B cell (primary cell): ENCODE data around the gene MFSD12. TPM values are rescaled to one million over a fixed set of nuclear protein-coding genes. Genes with fewer than 3 reads are reported as not detected.

ENCODE experiments used
- ATAC-seq: fragments of 200-7000 bp; cut with Tn5 transposase; one replicate; pipeline ENCODE4 v1.10.0; 2021; ENCODE audit warnings: low read depth, mild to moderate bottlenecking, moderate number of reproducible peaks, moderate library complexity
- CTCF ChIA-PET: fragments of 350-600 bp; sonication (Branson Sonifier 250); formaldehyde crosslinking; loops from one replicate; lab custom pipeline; 2021; ENCODE audit warnings: antibody characterized with exemption, inconsistent platforms; lab: Charles Lee
- POLR2A ChIA-PET: fragments of 350-600 bp; sonication (Branson Sonifier 250); formaldehyde crosslinking; loops from one replicate; lab custom pipeline; 2021; ENCODE audit warnings: antibody characterized with exemption; lab: Charles Lee
- DNase-seq: peaks from one replicate; pipeline ENCODE4 v3.0.0; 2013
- H2AFZ ChIP-seq: 2 replicates; pipeline ENCODE4 v1.6.1; 2012; ENCODE audit warnings: mild to moderate bottlenecking, low read depth, low read length; ENCODE audit not compliant: insufficient read depth, poor library complexity, severe bottlenecking
- H3K27ac ChIP-seq, 2 donors: 1 replicate in 1 of 2; 2 replicates in 1 of 2; pipeline ENCODE4 v1.5.1; 2012 to 2013; ENCODE audit warnings: low read length in 2 of 2, mild to moderate bottlenecking in 2 of 2, moderate library complexity in 1 of 2
- H3K27me3 ChIP-seq, 4 experiments: fragments of 200-600 bp in 1 of 4; sonication (generic) in 1 of 4; replicated peaks in 1 of 4; 1 replicate in 2 of 4; 2 replicates in 2 of 4; pipeline versions ENCODE4 v1.6.1 to v1.7.0; 2013 to 2016; ENCODE audit warnings: low read length in 3 of 4, mild to moderate bottlenecking in 2 of 4, mixed read lengths in 1 of 4, moderate library complexity in 1 of 4; ENCODE audit not compliant: insufficient read depth in 4 of 4, control insufficient read depth in 3 of 4; ENCODE audit errors: control extremely low read depth in 1 of 4
- H3K36me3 ChIP-seq, 2 experiments: replicated peaks in 1 of 2; 1 replicate in 1 of 2; 2 replicates in 1 of 2; pipeline versions ENCODE4 v1.6.1 to v1.7.1; 2013; ENCODE audit warnings: low read length in 1 of 2; ENCODE audit not compliant: insufficient read depth in 2 of 2, control insufficient read depth in 1 of 2; ENCODE audit errors: control extremely low read depth in 1 of 2, extremely low read depth in 1 of 2
- H3K4me1 ChIP-seq, 2 donors: fragments of 200-600 bp in 1 of 2; sonication (generic) in 1 of 2; 1 replicate in 1 of 2; 2 replicates in 1 of 2; pipeline versions ENCODE4 v1.5.1 to v1.6.1; 2013 to 2017; ENCODE audit warnings: low read length in 2 of 2; ENCODE audit not compliant: control insufficient read depth in 2 of 2, insufficient read depth in 2 of 2
- H3K4me2 ChIP-seq: replicated peaks from 2 replicates; pipeline ENCODE3; 2012; ENCODE audit warnings: mild to moderate bottlenecking, low read depth, low read length; ENCODE audit not compliant: poor library complexity, severe bottlenecking
- H3K4me3 ChIP-seq, 5 experiments: fragments of 200-600 bp in 1 of 5; sonication (generic) in 1 of 5; 1 replicate in 3 of 5; 2 replicates in 2 of 5; pipeline versions ENCODE4 v1.5.1 to v1.7.0; 2011 to 2016; ENCODE audit warnings: low read length in 4 of 5, mild to moderate bottlenecking in 4 of 5, low read depth in 2 of 5, control low read depth in 1 of 5, moderate library complexity in 1 of 5; ENCODE audit not compliant: insufficient read depth in 1 of 5; ENCODE audit errors: control extremely low read depth in 1 of 5, extremely low read depth in 1 of 5
- H3K79me2 ChIP-seq: fragments of 200-600 bp; sonication (generic); one replicate; pipeline ENCODE4 v1.6.0; 2016; ENCODE audit warnings: low read length; ENCODE audit not compliant: control insufficient read depth, insufficient read depth
- H3K9ac ChIP-seq: fragments of 200-600 bp; sonication (generic); 2 replicates; pipeline ENCODE4 v1.6.1; 2017; ENCODE audit warnings: mild to moderate bottlenecking, low read length, moderate library complexity
- H3K9me3 ChIP-seq, 3 donors: one replicate each; pipeline versions ENCODE4 v1.6.1 to v1.7.1; 2013; ENCODE audit warnings: low read length in 2 of 3; ENCODE audit not compliant: control insufficient read depth in 2 of 3, insufficient read depth in 1 of 3; ENCODE audit errors: control extremely low read depth in 1 of 3
- H4K20me1 ChIP-seq: 2 replicates; pipeline ENCODE4 v1.6.0; 2012; ENCODE audit warnings: mild to moderate bottlenecking, low read length; ENCODE audit not compliant: insufficient read depth, control insufficient read depth, poor library complexity, severe bottlenecking
- H3K27ac Mint-ChIP-seq: one replicate; pipeline ENCODE4 v1.8.0; 2021; ENCODE audit warnings: mixed read lengths
- H3K27me3 Mint-ChIP-seq: one replicate; pipeline ENCODE4 v1.8.0; 2021; ENCODE audit warnings: mixed read lengths
- H3K4me1 Mint-ChIP-seq: one replicate; pipeline ENCODE4 v1.8.0; 2021; ENCODE audit warnings: mixed read lengths
- H3K4me3 Mint-ChIP-seq: one replicate; pipeline ENCODE4 v1.8.0; 2021; ENCODE audit warnings: mixed read lengths
- H3K9me3 Mint-ChIP-seq: one replicate; pipeline ENCODE4 v1.8.0; 2022; ENCODE audit warnings: mixed read lengths; ENCODE audit not compliant: insufficient read depth
- CTCF ChIP-seq: fragments of 200-600 bp; IDR thresholded peaks from one replicate; pipeline ENCODE4 v1.8.0; 2022; ENCODE audit warnings: antibody characterized with exemption, mild to moderate bottlenecking
- EZH2 ChIP-seq: IDR thresholded peaks from 2 replicates; pipeline ENCODE4 v1.6.1; 2012; ENCODE audit warnings: borderline replicate concordance, low read depth, mild to moderate bottlenecking, moderate library complexity, low read length; ENCODE audit not compliant: insufficient read depth, poor library complexity, severe bottlenecking
- WGBS: methylation state at CpG from one replicate; pipeline ENCODE4 v1.1.5; 2013; ENCODE audit warnings: missing lambda C conversion rate; ENCODE audit not compliant: insufficient coverage; 5-methylcytosine and 5-hydroxymethylcytosine counted together
- intact Hi-C: fragments of 100-400 bp; cut with micrococcal nuclease; formaldehyde crosslinking; loops from one replicate; pipeline ENCODE4 v1.10.0; 2022
- polyA plus RNA-seq: library from polyadenylated mRNA; depleted of rRNA; stranded (reverse); fragments of >200 nt; gene quantifications from 2 replicates; pipeline ENCODE4 v1.2.3, GENCODE V29; 2012
- total RNA-seq, 2 donors: library from RNA; stranded (reverse); fragments of 120-200 nt in 1 of 2; gene quantifications; 1 replicate in 1 of 2; 2 replicates in 1 of 2; pipeline versions ENCODE4 v1.2.3 to v1.2.4, GENCODE V29; 2013 to 2022

The MFSD12 gene
- total and polyA plus RNA-seq, 2 donors (not counting 1 experiment from before 2014, with no cell fraction given): 100 to 154 TPM

GRCh38 chr19:3523361-3524077 is 33.9 kb downstream of the MFSD12 start:
- Histone ChIP-seq H2AFZ (no peak overlapping the region), H4K20me1 (peaks cover 96% of the 10 kb centered on the region), H3K27ac (no peak overlapping the region), H3K9me3 (no peaks in the 10 kb centered on the region), H3K4me2 (no peak overlapping the region), H3K27me3 (no peaks in the 10 kb centered on the region), H3K4me1 (peaks cover 0 to 4% of the 10 kb centered on the region in 2 donors), H3K9ac (no peak overlapping the region), H3K36me3 (peaks cover 0 to 74% of the 10 kb centered on the region in 2 experiments), H3K4me3 (no peak overlapping the region), H3K79me2 (peaks cover 71% of the 10 kb centered on the region)
- DNase-seq: no peak
- CTCF ChIA-PET: no interaction called here
- H3K4me3 Mint-ChIP-seq: no peak overlapping the region
- TF ChIP-seq EZH2 (no peak), CTCF (no peak)
- H3K9me3 Mint-ChIP-seq: no peaks in the 10 kb centered on the region
- H3K27ac Mint-ChIP-seq: no peak overlapping the region
- no peak for ATAC-seq
- no peaks in the 10 kb centered on the region for H3K27me3 Mint-ChIP-seq
- H3K4me1 Mint-ChIP-seq: peaks cover 11% of the 10 kb centered on the region
- POLR2A ChIA-PET: interaction anchor here (0.7 kb wide), 1 partner anchor 19 kb away, joined by 6 read pairs; no protein-coding TSS in a partner anchor
- intact Hi-C loops: no loop called here
- 99% methylated on average over 21 of the region's 21 CpGs for WGBS
